ENCODE results near the gene LDB3. TPM values are rescaled to one million over a fixed set of nuclear protein-coding genes. Genes with fewer than 3 reads are reported as not detected.

LDB3 gene
- total and polyA plus RNA-seq, 9 of the 15 experiments (the other 6 are each of a cell fraction or from before 2014, with no cell fraction given) = 0.03 TPM; not detected in 8

GRCh38 chr10:86723009-86723408 is 54.7 kb downstream of the LDB3 start:
- no peak for TF ChIP-seq HINFP (tag; conservative IDR thresholded peaks at IDR 0.05; ENCODE audit: low read depth)
- TF ChIP-seq SP2 (IDR thresholded peaks at IDR 0.05; ENCODE audit: extremely low read depth, low read depth, low read length, poor library complexity, severe bottlenecking) = no peak
- TF ChIP-seq CTCFL (IDR thresholded peaks at IDR 0.05; ENCODE audit: borderline replicate concordance, insufficient read depth, low read depth, low read length, poor library complexity, severe bottlenecking) = no peak
- TF ChIP-seq ZFP30 (CRISPR knock-in tag; IDR thresholded peaks at IDR 0.05; ENCODE audit: borderline replicate concordance) = no peak
- TF ChIP-seq ZFPM2 (CRISPR knock-in tag; IDR thresholded peaks at IDR 0.05) = no peak
- TF ChIP-seq SIN3B (IDR thresholded peaks at IDR 0.05; ENCODE audit: low read depth) = no peak
- no peak for TF ChIP-seq MYNN (IDR thresholded peaks at IDR 0.05)
- no peak for TF ChIP-seq MYNN (CRISPR knock-in tag; IDR thresholded peaks at IDR 0.05)
- TF ChIP-seq NR2C1 (IDR thresholded peaks at IDR 0.05) = no peak
- no peak for TF ChIP-seq NR2C1 (tag; IDR thresholded peaks at IDR 0.05)
- TF ChIP-seq ESRRB (CRISPR knock-in tag; IDR thresholded peaks at IDR 0.05; ENCODE audit: borderline replicate concordance) = no peak
- TF ChIP-seq KDM4B (IDR thresholded peaks at IDR 0.05; ENCODE audit: borderline replicate concordance in 2 of 2, low read depth in 1 of 2) = no peak
- TF ChIP-seq POLR2AphosphoS5 (IDR thresholded peaks at IDR 0.05; ENCODE audit: control insufficient read depth, insufficient read depth, low read depth, low read length) = no peak
- TF ChIP-seq ZEB2 (IDR thresholded peaks at IDR 0.05) = no peak
- no peak for TF ChIP-seq CHD1 (IDR thresholded peaks at IDR 0.05; ENCODE audit: low read length)
- no peak for TF ChIP-seq ZNF324 (CRISPR knock-in tag; IDR thresholded peaks at IDR 0.05)
- no peak for TF ChIP-seq GATA2 (CRISPR knock-in tag; IDR thresholded peaks at IDR 0.05)
- no peak for TF ChIP-seq HMG20A (CRISPR knock-in tag; conservative IDR thresholded peaks at IDR 0.05)
- TF ChIP-seq PRPF4 (IDR thresholded peaks at IDR 0.05; ENCODE audit: insufficient read depth, low read depth, low read length, poor library complexity, severe bottlenecking) = no peak
- no peaks in the 10 kb centered on the region for H3K9me1 ChIP-seq (ENCODE audit: control insufficient read depth, insufficient read depth, low read length)
- no peak overlapping the region for H2AFZ ChIP-seq (ENCODE audit: low read depth, low read length)
- intact Hi-C loops (cut with micrococcal nuclease) (no loop called here), in situ Hi-C loops (cut with MboI) (no loop called here)
- H3K27ac ChIP-seq (ENCODE audit: extremely low read depth, low read depth, low read length) = no peak overlapping the region
- no peak for ATAC-seq
- WGBS (ENCODE audit: insufficient coverage, low coverage, missing lambda C conversion rate) = 69% methylated on average over 2 of the region's 2 CpGs
- no TSS peak for BruUV-seq (replicated peaks)
- no peaks in the 10 kb centered on the region for H3K79me2 ChIP-seq (ENCODE audit: control insufficient read depth, insufficient read depth, low read length)
- no peaks in the 10 kb centered on the region for H3K27me3 ChIP-seq (ENCODE audit: control insufficient read depth in 2 of 2, insufficient read depth in 2 of 2, low read length in 2 of 2)
- CTCF ChIA-PET (ENCODE audit: low intra/inter-chr PET ratio) = no interaction called here
- no peak for FAIRE-seq
- H3K9ac ChIP-seq (ENCODE audit: insufficient read depth in 1 of 2, low read depth in 2 of 2, low read length in 2 of 2) = no peak overlapping the region
- H3K36me3 ChIP-seq (ENCODE audit: control insufficient read depth, insufficient read depth, low read length) = no peaks in the 10 kb centered on the region
- H4K20me1 ChIP-seq (replicated peaks; ENCODE audit: control insufficient read depth, insufficient read depth, low read length) = no peaks in the 10 kb centered on the region
- H3K4me2 ChIP-seq (ENCODE audit: insufficient read depth, low read length) = no peak overlapping the region
- H3K4me3 ChIP-seq = no peak overlapping the region
- peaks cover 0 to 7% of the 10 kb centered on the region in 2 experiments; a peak in 3 of 5 replicates for H3K4me1 ChIP-seq (replicated peaks in 1 of 2; ENCODE audit: control insufficient read depth in 2 of 2, insufficient read depth in 2 of 2, low read length in 2 of 2)
- no peak for DNase-seq (ENCODE audit: extremely low read depth in 1 of 4, low spot score in 3 of 4)
- POLR2A ChIA-PET = no interaction called here
- H3K9me3 ChIP-seq (replicated peaks; ENCODE audit: control insufficient read depth, insufficient read depth, low read depth, low read length) = no peaks in the 10 kb centered on the region
